Right lung (tissue), 5 donors: ENCODE data around the gene GJB2. TPM values are rescaled to one million over a fixed set of nuclear protein-coding genes. Genes with fewer than 3 reads are reported as not detected.

Experiments
- DNase-seq, 2 donors: peaks; one replicate each; pipeline ENCODE4 v3.0.0-alpha.2; 2013
- polyA plus RNA-seq, 5 donors: library from polyadenylated mRNA; unstranded; fragments of 120-200 nt; gene quantifications; one replicate each; pipeline versions ENCODE4 v1.2.1 to v1.2.3, GENCODE V29; 2013; ENCODE audit warnings: inconsistent platforms in 1 of 5, low replicate concordance in 1 of 5; ENCODE audit not compliant: insufficient read length in 5 of 5, insufficient read depth in 1 of 5

The GJB2 gene
- polyA plus RNA-seq, 5 donors: 0.31 to 0.80 (median 0.63) TPM

GRCh38 chr13:20193162-20193906 is 596 bp upstream of the GJB2 start:
- DNase-seq: no peak

GRCh38 chr13:20192158-20192835 is 441 bp downstream of the GJB2 start:
- no peak for DNase-seq

GRCh38 chr13:20191311-20192157 is 1.2 kb downstream of the GJB2 start:
- no peak for DNase-seq

GRCh38 chr13:20190481-20191310 is 2.0 kb downstream of the GJB2 start:
- DNase-seq: no peak

- no peak for DNase-seq
These were observed 2.7 kb downstream of the GJB2 start for GRCh38 chr13:20190076-20190475.

GRCh38 chr13:20188667-20189553 is 3.8 kb downstream of the GJB2 start:
- no peak for DNase-seq

- no peak for DNase-seq
These were observed 6.0 kb downstream of the GJB2 start for GRCh38 chr13:20186771-20187170.

- DNase-seq: no peak
These were observed 7.2 kb downstream of the GJB2 start for GRCh38 chr13:20185366-20186056.

- peak in 1 of 2 donors; percentile 60 for DNase-seq
These were observed 10.4 kb downstream of the GJB2 start for GRCh38 chr13:20182231-20182846.

GRCh38 chr13:20181188-20181587 is 11.6 kb downstream of the GJB2 start:
- DNase-seq: no peak

- DNase-seq: no peak
These were observed 14.6 kb downstream of the GJB2 start for GRCh38 chr13:20178156-20178555.

GRCh38 chr13:20177049-20177831 is 15.5 kb downstream of the GJB2 start:
- DNase-seq: no peak

- no peak for DNase-seq
These were observed 16.7 kb downstream of the GJB2 start for GRCh38 chr13:20175907-20176652.

- DNase-seq: no peak
These were observed 17.3 kb downstream of the GJB2 start for GRCh38 chr13:20175406-20175794.

GRCh38 chr13:20174656-20175405 is 17.9 kb downstream of the GJB2 start:
- DNase-seq: peak; percentile 66 to 72

- DNase-seq: no peak
These were observed 19.5 kb downstream of the GJB2 start for GRCh38 chr13:20173116-20173746.

- no peak for DNase-seq
These were observed 21.4 kb downstream of the GJB2 start for GRCh38 chr13:20171364-20171763.
